GM12865 (cell line): ENCODE results near the gene ATP8B3.

Experiments used
- DNase-seq: peaks from one replicate; pipeline ENCODE4 v3.0.0; 2010; ENCODE audit warnings: low read depth
- H3K4me3 ChIP-seq: 2 replicates; pipeline ENCODE4 v1.5.1; 2011; ENCODE audit warnings: mild to moderate bottlenecking, low read depth, low read length, control low read depth
- CTCF ChIP-seq: IDR thresholded peaks from 2 replicates; pipeline ENCODE4 v1.5.1; 2011; ENCODE audit warnings: low read length, control low read depth, low read depth, inconsistent platforms; ENCODE audit not compliant: insufficient read depth; ENCODE audit errors: missing control alignments

ATP8B3 gene

GRCh38 chr19:1845642-1846041, 33.6 kb upstream of the ATP8B3 start:
- no peak overlapping the region for H3K4me3 ChIP-seq
- no peak for TF ChIP-seq CTCF
- DNase-seq: no peak

- no peak for DNase-seq
- H3K4me3 ChIP-seq: no peak overlapping the region
- no peak for TF ChIP-seq CTCF
Observed at GRCh38 chr19:1845125-1845515, 33.0 kb upstream of the ATP8B3 start.

GRCh38 chr19:1844513-1845124, 32.5 kb upstream of the ATP8B3 start:
- no peak for DNase-seq
- no peak overlapping the region for H3K4me3 ChIP-seq
- TF ChIP-seq CTCF: no peak

- no peak for DNase-seq
- H3K4me3 ChIP-seq: no peak overlapping the region
- no peak for TF ChIP-seq CTCF
Observed at GRCh38 chr19:1843646-1844394, 31.7 kb upstream of the ATP8B3 start.

GRCh38 chr19:1843116-1843515, 31.0 kb upstream of the ATP8B3 start:
- no peak overlapping the region for H3K4me3 ChIP-seq
- no peak for DNase-seq
- no peak for TF ChIP-seq CTCF

GRCh38 chr19:1841209-1841924, 29.3 kb upstream of the ATP8B3 start:
- TF ChIP-seq CTCF: no peak

More at GRCh38 chr19:1841209-1841924, 29.3 kb upstream of the ATP8B3 start:
- no peak overlapping the region for H3K4me3 ChIP-seq
- DNase-seq: no peak
